Measurements from ENCODE around the gene EPHB1.
"Not testable (repeated sequence)": the region's sequence is repeated elsewhere in the genome, so short reads cannot be mapped to it uniquely, and the experiment has no call there.

Gene EPHB1

DNA sequence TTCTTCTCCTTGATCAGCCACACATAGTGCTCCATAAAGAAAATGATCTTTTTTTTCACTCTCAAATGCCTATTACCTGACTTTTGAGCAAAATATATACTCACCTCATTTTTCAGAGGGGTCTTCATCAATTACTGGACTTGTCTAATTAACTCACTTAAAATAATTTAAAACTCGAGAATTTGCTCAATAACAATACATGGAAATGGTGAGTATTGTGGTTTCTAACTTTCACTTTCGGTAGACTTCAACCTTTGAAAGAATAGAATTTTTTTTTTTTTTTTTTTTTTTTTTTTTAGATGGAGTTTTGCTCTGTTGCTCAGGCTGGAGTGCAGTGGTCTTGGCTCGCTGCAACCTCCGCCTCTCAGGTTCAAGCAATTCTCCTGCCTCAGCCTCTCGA lies 17.7 kb upstream of the EPHB1 start:
- DNase-seq (ENCODE audit: low read depth in 2 of 2): no peak

- DNase-seq (ENCODE audit: low read depth in 2 of 2): not testable (repeated sequence)
These were observed 6.8 kb upstream of the EPHB1 start for GRCh38 chr3:134788283-134788682.

- no peak for DNase-seq (ENCODE audit: low read depth in 2 of 2)
These were observed 5.0 kb upstream of the EPHB1 start for GRCh38 chr3:134790065-134790464.

GRCh38 chr3:134791992-134792391 lies 3.1 kb upstream of the EPHB1 start:
- no peak for DNase-seq (ENCODE audit: low read depth in 2 of 2)

- no peak for DNase-seq (ENCODE audit: low read depth in 2 of 2)
These were observed 2.4 kb upstream of the EPHB1 start for GRCh38 chr3:134792700-134793099.

- DNase-seq (ENCODE audit: low read depth in 2 of 2): no peak
These were observed 1.5 kb upstream of the EPHB1 start for GRCh38 chr3:134793562-134793961.

DNA sequence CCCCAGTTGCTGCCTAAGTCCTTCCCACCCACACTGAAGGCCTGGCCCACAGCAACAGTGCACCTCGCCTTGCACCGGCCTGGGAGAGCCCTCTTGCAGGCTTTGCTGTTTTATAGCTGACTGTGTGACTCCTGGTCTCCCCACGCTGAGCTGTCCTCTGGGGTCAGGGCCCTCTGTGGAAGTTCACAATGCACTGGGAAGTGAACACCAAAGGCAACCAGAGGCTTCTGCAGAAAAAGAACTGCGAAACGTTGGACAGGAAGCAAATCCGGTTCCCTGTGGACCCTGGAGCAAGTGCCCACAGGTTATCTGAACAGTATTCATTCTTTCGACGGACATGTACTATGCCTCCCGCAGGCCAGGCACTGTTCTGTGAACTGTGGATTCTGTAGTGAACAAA lies 737 bp upstream of the EPHB1 start:
- DNase-seq (ENCODE audit: low read depth in 2 of 2): no peak

DNA sequence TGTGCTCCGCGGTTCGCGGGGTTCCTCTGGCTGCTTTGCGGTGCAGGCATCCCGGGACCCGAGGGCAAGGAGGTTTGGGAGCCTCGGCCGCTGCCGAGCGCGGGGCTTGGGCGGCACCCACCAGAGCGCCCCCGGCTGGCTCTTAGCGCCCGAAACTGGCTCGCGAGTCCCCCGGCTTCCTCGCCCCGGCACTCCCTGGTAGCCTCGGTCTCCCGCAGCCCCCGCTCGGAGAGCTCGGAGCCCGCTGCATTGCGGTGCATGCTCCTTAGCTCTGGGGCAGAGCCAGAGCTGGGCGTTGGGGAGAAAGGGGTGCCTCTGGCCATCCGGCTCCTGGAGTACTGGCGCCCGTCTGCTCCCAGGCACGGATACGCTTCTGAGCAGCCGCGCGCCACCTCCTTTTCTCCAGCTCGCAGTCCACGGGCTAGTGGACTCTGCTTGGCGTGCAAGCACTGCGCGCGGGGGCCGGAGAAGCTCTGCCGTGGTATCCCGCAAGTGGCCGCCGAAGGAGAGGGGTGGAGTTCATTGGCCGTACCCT lies 753 bp downstream of the EPHB1 start:
- no peak for DNase-seq (ENCODE audit: low read depth in 2 of 2)

GRCh38 chr3:134796281-134797056 lies 1.4 kb downstream of the EPHB1 start:
- no peak for DNase-seq (ENCODE audit: low read depth in 2 of 2)

GRCh38 chr3:134797057-134797740 lies 2.1 kb downstream of the EPHB1 start:
- no peak for DNase-seq (ENCODE audit: low read depth in 2 of 2)

DNA sequence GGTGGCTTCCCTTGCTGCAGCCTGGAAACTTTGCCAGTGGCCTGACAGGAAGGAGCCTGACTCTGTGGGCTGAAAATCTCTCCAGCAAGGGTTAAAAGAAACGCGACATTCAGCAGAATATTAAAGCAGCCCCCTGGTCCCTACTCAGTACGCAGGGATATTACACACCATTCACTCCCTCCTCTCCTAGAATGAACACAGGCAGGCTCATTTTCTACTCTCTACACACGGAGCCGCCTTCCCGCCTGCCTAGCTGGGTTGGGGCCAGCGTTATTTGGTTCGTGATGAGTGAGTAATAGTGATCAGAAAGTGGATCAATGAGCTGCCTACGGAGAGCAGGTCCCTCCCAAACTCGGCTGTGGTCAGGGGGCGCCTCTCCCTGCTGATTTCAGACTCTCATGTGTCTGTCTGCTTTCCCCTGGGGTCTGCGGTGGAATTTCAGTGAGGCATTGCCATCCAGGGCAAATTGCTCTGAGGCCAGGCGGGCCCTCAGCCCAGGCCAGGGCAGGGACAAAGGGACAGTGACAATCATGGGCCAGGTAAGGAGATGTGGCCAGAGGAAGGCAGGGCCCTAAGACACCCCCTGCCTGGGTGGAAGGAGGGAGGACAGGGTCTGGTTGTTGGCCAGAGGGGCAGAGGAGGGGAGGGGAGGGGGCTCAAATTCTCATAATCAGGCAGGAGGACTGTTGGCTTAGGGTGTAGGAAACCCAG lies 2.8 kb downstream of the EPHB1 start:
- DNase-seq (ENCODE audit: low read depth in 2 of 2): no peak

GRCh38 chr3:134798681-134799311 lies 3.7 kb downstream of the EPHB1 start:
- no peak for DNase-seq (ENCODE audit: low read depth in 2 of 2)

GRCh38 chr3:134799393-134799792 lies 4.3 kb downstream of the EPHB1 start:
- no peak for DNase-seq (ENCODE audit: low read depth in 2 of 2)

- DNase-seq (ENCODE audit: low read depth in 2 of 2): no peak
These were observed 6.3 kb downstream of the EPHB1 start for GRCh38 chr3:134801204-134801958.

GRCh38 chr3:134802428-134803050 lies 7.5 kb downstream of the EPHB1 start:
- no peak for DNase-seq (ENCODE audit: low read depth in 2 of 2)

- DNase-seq (ENCODE audit: low read depth in 2 of 2): no peak
These were observed 8.0 kb downstream of the EPHB1 start for GRCh38 chr3:134803051-134803505.

- no peak for DNase-seq (ENCODE audit: low read depth in 2 of 2)
These were observed 8.6 kb downstream of the EPHB1 start for GRCh38 chr3:134803652-134804051.

- no peak for DNase-seq (ENCODE audit: low read depth in 2 of 2)
These were observed 9.7 kb downstream of the EPHB1 start for GRCh38 chr3:134804508-134805480.

- DNase-seq (ENCODE audit: low read depth in 2 of 2): no peak
These were observed 12.1 kb downstream of the EPHB1 start for GRCh38 chr3:134807189-134807588.

Data from stimulated activated CD8-positive, alpha-beta memory T cell treated with anti-CD3 and anti-CD28 coated beads, Interleukin-15, amount 100 ng/mL, for 4 hours (primary cell).